Trophoblast cell (in vitro differentiated cells and primary cell): ENCODE measurements around the gene EFNA3.

ENCODE experiments used
- DNase-seq, 2 donors: peaks; one replicate each; pipeline ENCODE4 v3.0.0-alpha.2; 2016
- H2AFZ ChIP-seq: 2 replicates; pipeline ENCODE4 v1.6.1; 2013; ENCODE audit warnings: low read length, moderate library complexity, mild to moderate bottlenecking; ENCODE audit not compliant: insufficient read depth, poor library complexity
- H2AK5ac ChIP-seq: 2 replicates; pipeline ENCODE4 v1.6.1; 2013; ENCODE audit warnings: mild to moderate bottlenecking, low read length
- H2BK120ac ChIP-seq: 2 replicates; pipeline ENCODE4 v1.6.1; 2013; ENCODE audit warnings: low read length, mild to moderate bottlenecking, moderate library complexity; ENCODE audit not compliant: insufficient read depth, poor library complexity
- H2BK12ac ChIP-seq: 2 replicates; pipeline ENCODE4 v1.6.1; 2013; ENCODE audit warnings: mild to moderate bottlenecking, low read length, moderate library complexity
- H2BK5ac ChIP-seq: 2 replicates; pipeline ENCODE4 v1.6.1; 2013; ENCODE audit warnings: low read length, low read depth, moderate library complexity, mild to moderate bottlenecking; ENCODE audit not compliant: poor library complexity
- H3K14ac ChIP-seq: 2 replicates; pipeline ENCODE4 v1.6.1; 2013; ENCODE audit warnings: mild to moderate bottlenecking, low read length
- H3K18ac ChIP-seq: 2 replicates; pipeline ENCODE4 v1.6.1; 2013; ENCODE audit warnings: mild to moderate bottlenecking, low read length
- H3K23ac ChIP-seq: 2 replicates; pipeline ENCODE4 v1.6.1; 2013; ENCODE audit warnings: low read length
- H3K27ac ChIP-seq: 2 replicates; pipeline ENCODE4 v1.5.1; 2013; ENCODE audit warnings: low read depth, mild to moderate bottlenecking, inconsistent platforms, low read length, moderate library complexity
- H3K27me3 ChIP-seq: 2 replicates; pipeline ENCODE4 v1.6.1; 2013; ENCODE audit warnings: inconsistent platforms, mild to moderate bottlenecking, low read length, moderate library complexity; ENCODE audit not compliant: insufficient read depth
- H3K36me3 ChIP-seq, 2 experiments: 1 replicate in 1 of 2; 2 replicates in 1 of 2; pipeline ENCODE4 v1.6.1; 2013; ENCODE audit warnings: low read length in 2 of 2, mild to moderate bottlenecking in 2 of 2, moderate library complexity in 1 of 2; ENCODE audit not compliant: insufficient read depth in 2 of 2, control insufficient read depth in 1 of 2
- H3K4ac ChIP-seq: 2 replicates; pipeline ENCODE4 v1.6.1; 2013; ENCODE audit warnings: low read depth, mild to moderate bottlenecking, low read length, moderate library complexity
- H3K4me1 ChIP-seq, 2 experiments: 1 replicate in 1 of 2; 2 replicates in 1 of 2; pipeline ENCODE4 v1.6.1; 2013; ENCODE audit warnings: low read length in 2 of 2, mild to moderate bottlenecking in 2 of 2, moderate library complexity in 1 of 2; ENCODE audit not compliant: insufficient read depth in 2 of 2, control insufficient read depth in 1 of 2
- H3K4me2 ChIP-seq: 2 replicates; pipeline ENCODE4 v1.6.1; 2013; ENCODE audit warnings: inconsistent platforms, mild to moderate bottlenecking, low read length, moderate library complexity
- H3K4me3 ChIP-seq: 2 replicates; pipeline ENCODE4 v1.5.1; 2013; ENCODE audit warnings: mild to moderate bottlenecking, low read depth, low read length, inconsistent platforms
- H3K79me1 ChIP-seq: one replicate; pipeline ENCODE4 v1.6.1; 2013; ENCODE audit warnings: low read length
- H3K79me2 ChIP-seq: 2 replicates; pipeline ENCODE4 v1.6.1; 2013; ENCODE audit warnings: low read length, mild to moderate bottlenecking; ENCODE audit not compliant: control insufficient read depth, insufficient read depth, poor library complexity
- H3K9ac ChIP-seq: 2 replicates; pipeline ENCODE4 v1.6.1; 2013; ENCODE audit warnings: mild to moderate bottlenecking, low read length
- H3K9me3 ChIP-seq: 2 replicates; pipeline ENCODE4 v1.6.1; 2013; ENCODE audit warnings: low read depth, mild to moderate bottlenecking, control low read depth, inconsistent platforms, low read length; ENCODE audit not compliant: insufficient read depth
- H4K12ac ChIP-seq: 2 replicates; pipeline ENCODE4 v1.6.1; 2013; ENCODE audit warnings: low read depth, mild to moderate bottlenecking, low read length, moderate library complexity
- H4K8ac ChIP-seq: 2 replicates; pipeline ENCODE4 v1.6.1; 2013; ENCODE audit warnings: low read depth, mild to moderate bottlenecking, low read length, moderate library complexity
- H4K91ac ChIP-seq: one replicate; pipeline ENCODE4 v1.6.1; 2013; ENCODE audit warnings: low read depth, mild to moderate bottlenecking, low read length, moderate library complexity
- WGBS: extraction: QIAGEN DNeasy Blood & Tissue Kit; methylation state at CpG from one replicate; pipeline ENCODE4 v1.1.7; 2013; ENCODE audit warnings: missing lambda C conversion rate; ENCODE audit not compliant: insufficient read length, insufficient coverage; ENCODE audit errors: extremely low coverage; 5-methylcytosine and 5-hydroxymethylcytosine counted together

Gene EFNA3

GRCh38 chr1:155121249-155121648 is 42.6 kb downstream of the EFNA3 start:
- H3K36me3 ChIP-seq = no peaks in the 10 kb centered on the region
- H4K12ac ChIP-seq = no peak overlapping the region
- peak overlapping the region; percentile 37 for H2BK12ac ChIP-seq
- H3K23ac ChIP-seq = no peak overlapping the region
- no peak overlapping the region for H3K18ac ChIP-seq
- peaks cover 2% of the 10 kb centered on the region for H3K79me2 ChIP-seq
- H3K4me2 ChIP-seq = no peak overlapping the region
- H2BK5ac ChIP-seq = no peak overlapping the region
- H4K91ac ChIP-seq = peak overlapping the region; percentile 73
- no peaks in the 10 kb centered on the region for H3K27me3 ChIP-seq
- no peak overlapping the region for H3K14ac ChIP-seq
- H3K4me1 ChIP-seq = peaks cover 18 to 40% of the 10 kb centered on the region in 2 experiments
- H2AFZ ChIP-seq = no peak overlapping the region
- no peak overlapping the region for H2BK120ac ChIP-seq
- no peak overlapping the region for H3K27ac ChIP-seq
- no peak overlapping the region for H3K4ac ChIP-seq
- no peaks in the 10 kb centered on the region for H3K9me3 ChIP-seq
- H3K9ac ChIP-seq = no peak overlapping the region
- peaks cover 14% of the 10 kb centered on the region for H3K79me1 ChIP-seq
- no peak overlapping the region for H2AK5ac ChIP-seq
- no peak for DNase-seq
- H3K4me3 ChIP-seq = no peak overlapping the region
- H4K8ac ChIP-seq = no peak overlapping the region
- WGBS = no CpG with 5 or more reads among the region's 2 CpGs

- Histone ChIP-seq H3K4me1 (peaks cover 27 to 48% of the 10 kb centered on the region in 2 experiments), H2AFZ (no peak overlapping the region), H2BK5ac (no peak overlapping the region), H2BK120ac (peak overlapping the region; percentile 25), H3K9me3 (no peaks in the 10 kb centered on the region), H3K27ac (no peak overlapping the region), H3K4me3 (no peak overlapping the region), H3K9ac (no peak overlapping the region), H3K23ac (no peak overlapping the region), H3K4me2 (no peak overlapping the region), H3K14ac (no peak overlapping the region), H2AK5ac (no peak overlapping the region), H3K27me3 (no peaks in the 10 kb centered on the region), H3K79me1 (peaks cover 24% of the 10 kb centered on the region), H3K36me3 (no peaks in the 10 kb centered on the region), H3K18ac (no peak overlapping the region), H2BK12ac (peak overlapping the region; percentile 23), H4K12ac (no peak overlapping the region), H4K8ac (no peak overlapping the region), H3K4ac (no peak overlapping the region), H3K79me2 (peaks cover 3% of the 10 kb centered on the region), H4K91ac (peak overlapping the region; percentile 39)
- no peak for DNase-seq
- no CpG with 5 or more reads among the region's 2 CpGs for WGBS
Measured at GRCh38 chr1:155122308-155122707, 43.7 kb downstream of the EFNA3 start.

GRCh38 chr1:155123801-155124200 is 45.2 kb downstream of the EFNA3 start:
- WGBS = no CpG with 5 or more reads among the region's 4 CpGs
- Histone ChIP-seq H3K36me3 (no peaks in the 10 kb centered on the region), H3K27me3 (no peaks in the 10 kb centered on the region), H2BK12ac (peak overlapping the region; percentile 45), H2AFZ (no peak overlapping the region), H4K8ac (no peak overlapping the region), H3K18ac (no peak overlapping the region), H3K14ac (no peak overlapping the region), H3K27ac (no peak overlapping the region), H3K4me1 (peaks cover 27 to 45% of the 10 kb centered on the region in 2 experiments), H4K91ac (peak overlapping the region; percentile 22), H3K79me2 (peaks cover 15% of the 10 kb centered on the region), H3K9me3 (no peaks in the 10 kb centered on the region), H2AK5ac (no peak overlapping the region), H3K4me2 (no peak overlapping the region), H3K4ac (no peak overlapping the region), H4K12ac (no peak overlapping the region), H3K9ac (no peak overlapping the region), H3K4me3 (no peak overlapping the region), H2BK120ac (peak overlapping the region; percentile 34), H2BK5ac (no peak overlapping the region), H3K23ac (no peak overlapping the region), H3K79me1 (peaks cover 36% of the 10 kb centered on the region)
- no peak for DNase-seq

- H3K4me1 ChIP-seq = peaks cover 26 to 47% of the 10 kb centered on the region in 2 experiments
- no peak overlapping the region for H3K9ac ChIP-seq
- H3K4me2 ChIP-seq = peak overlapping the region; percentile 19
- H3K27me3 ChIP-seq = no peaks in the 10 kb centered on the region
- H4K12ac ChIP-seq = no peak overlapping the region
- H3K14ac ChIP-seq = peak overlapping the region; percentile 75
- H3K79me1 ChIP-seq = peaks cover 45% of the 10 kb centered on the region
- peak overlapping the region; percentile 11 for H3K4ac ChIP-seq
- H3K18ac ChIP-seq = peak overlapping the region; percentile 67
- H2BK120ac ChIP-seq = peak overlapping the region; percentile 93
- DNase-seq = peak; percentile 98 to 99
- H4K91ac ChIP-seq = peak overlapping the region; percentile 94
- H4K8ac ChIP-seq = peak overlapping the region; percentile 59
- no peaks in the 10 kb centered on the region for H3K9me3 ChIP-seq
- H2AFZ ChIP-seq = peak overlapping the region; percentile 17
- peak overlapping the region; percentile 89 for H2BK5ac ChIP-seq
- H3K4me3 ChIP-seq = no peak overlapping the region
- H2BK12ac ChIP-seq = peak overlapping the region; percentile 94
- no peaks in the 10 kb centered on the region for H3K36me3 ChIP-seq
- no peak overlapping the region for H3K23ac ChIP-seq
- H3K27ac ChIP-seq = peak overlapping the region; percentile 93
- peak overlapping the region; percentile 31 for H2AK5ac ChIP-seq
- no CpG with 5 or more reads among the region's 16 CpGs for WGBS
- H3K79me2 ChIP-seq = peaks cover 24% of the 10 kb centered on the region
Measured at GRCh38 chr1:155124503-155125463, 46.1 kb downstream of the EFNA3 start.
